Left kidney (tissue), 2 donors: ENCODE measurements around the gene PPP1R12C. TPM values are rescaled to one million over a fixed set of nuclear protein-coding genes. Genes with fewer than 3 reads are reported as not detected.
"Not testable (repeated sequence)": the region's sequence is repeated elsewhere in the genome, so short reads cannot be mapped to it uniquely, and the experiment has no call there.

ENCODE experiments used
- DNase-seq: peaks from one replicate; pipeline ENCODE4 v3.0.0-alpha.2; 2013
- polyA plus RNA-seq: library from polyadenylated mRNA; unstranded; fragments of 120-200 nt; gene quantifications from one replicate; pipeline ENCODE4 v1.2.1, GENCODE V29; 2013; ENCODE audit not compliant: insufficient read length

PPP1R12C gene
- polyA plus RNA-seq, 1 donor: 68.6 TPM

- no peak for DNase-seq
Measured at GRCh38 chr19:55076321-55076720, 41.1 kb downstream of the PPP1R12C start.

GRCh38 chr19:55075371-55075998, 42.0 kb downstream of the PPP1R12C start, which contains the start of gene EPS8L1:
EPS8L1 (plus strand) TSS chr19:55075869; CDS start chr19:55076445, 576 bp downstream.
- peak; percentile 77 for DNase-seq

- no peak for DNase-seq
Measured at GRCh38 chr19:55071913-55072312, 45.5 kb downstream of the PPP1R12C start.

GRCh38 chr19:55071129-55071502, 46.3 kb downstream of the PPP1R12C start:
- no peak for DNase-seq

- no peak for DNase-seq
Measured at GRCh38 chr19:55070466-55071128, 46.8 kb downstream of the PPP1R12C start.

GRCh38 chr19:55069865-55070197, 47.6 kb downstream of the PPP1R12C start:
- no peak for DNase-seq

GRCh38 chr19:55068950-55069864, 48.2 kb downstream of the PPP1R12C start:
- no peak for DNase-seq

- DNase-seq: no peak
Measured at GRCh38 chr19:55067869-55068268, 49.6 kb downstream of the PPP1R12C start.

GRCh38 chr19:55066107-55066709, 51.2 kb downstream of the PPP1R12C start:
- DNase-seq: no peak

- not testable (repeated sequence) for DNase-seq
Measured at GRCh38 chr19:55065516-55065915, 51.9 kb downstream of the PPP1R12C start.

- DNase-seq: no peak
Measured at GRCh38 chr19:55063492-55063843, 54.0 kb downstream of the PPP1R12C start.

- DNase-seq: peak; percentile 90
Measured at GRCh38 chr19:55062735-55063491, 54.5 kb downstream of the PPP1R12C start, which contains the start of gene RDH13. RDH13 (minus strand) TSS chr19:55063148; CDS start chr19:55063032, 116 bp downstream.

GRCh38 chr19:55060287-55060686, 57.1 kb downstream of the PPP1R12C start:
- DNase-seq: not testable (repeated sequence)

GRCh38 chr19:55058781-55059610, 58.4 kb downstream of the PPP1R12C start:
- no peak for DNase-seq

GRCh38 chr19:55056827-55057226, 60.6 kb downstream of the PPP1R12C start:
- no peak for DNase-seq

GRCh38 chr19:55053735-55054134, 63.7 kb downstream of the PPP1R12C start:
- no peak for DNase-seq

GRCh38 chr19:55050749-55051532, 66.5 kb downstream of the PPP1R12C start:
- DNase-seq: no peak

GRCh38 chr19:55048446-55048845, 69.0 kb downstream of the PPP1R12C start:
- DNase-seq: no peak

- no peak for DNase-seq
Measured at GRCh38 chr19:55047951-55048350, 69.5 kb downstream of the PPP1R12C start.
